Keratinocyte (primary cell): Measurements from ENCODE around the gene FAF1.

Experiments used
- CTCF ChIP-seq, 3 experiments: IDR thresholded peaks in 1 of 3; conservative IDR thresholded peaks in 1 of 3; optimal IDR thresholded peaks in 1 of 3; 2 replicates in 2 of 3; 3 replicates in 1 of 3; pipeline versions ENCODE3 to v1.5.1; 2011; ENCODE audit warnings: low read length in 3 of 3, mild to moderate bottlenecking in 3 of 3, moderate library complexity in 2 of 3, control low read depth in 1 of 3, inconsistent platforms in 1 of 3; ENCODE audit not compliant: insufficient read depth in 2 of 3; ENCODE audit errors: extremely low read depth in 1 of 3
- EZH2 ChIP-seq: IDR thresholded peaks from one replicate; pipeline ENCODE4 v1.6.1; 2012; ENCODE audit warnings: inconsistent platforms, mild to moderate bottlenecking, low read length, moderate library complexity

- TF ChIP-seq CTCF (optimal IDR thresholded peaks at IDR 0.05 in 1 of 3, IDR thresholded peaks at IDR 0.05 in 1 of 3, conservative IDR thresholded peaks at IDR 0.05 in 1 of 3; ENCODE audit: extremely low read depth in 1 of 3, insufficient read depth in 2 of 3, low read length in 3 of 3) (no peak), EZH2 (no peak)
Observed at GRCh38 chr1:50851034-50851433, 109.0 kb downstream of the FAF1 start.
